Measurements from ENCODE around the gene RNF7. TPM values are rescaled to one million over a fixed set of nuclear protein-coding genes. Genes with fewer than 3 reads are reported as not detected.
"Not testable (repeated sequence)": the region's sequence is repeated elsewhere in the genome, so short reads cannot be mapped to it uniquely, and the experiment has no call there.

Gene RNF7
- total RNA-seq, 2 experiments from 2014 or later: 63.4 to 63.7 TPM

- ChIA-PET CTCF (no interaction called here), POLR2A (no interaction called here)
Measured at GRCh38 chr3:141728355-141728892, 9.7 kb upstream of the RNF7 start.

GRCh38 chr3:141729240-141729639 lies 8.9 kb upstream of the RNF7 start:
- ChIA-PET POLR2A (no interaction called here), CTCF (no interaction called here)

DNA sequence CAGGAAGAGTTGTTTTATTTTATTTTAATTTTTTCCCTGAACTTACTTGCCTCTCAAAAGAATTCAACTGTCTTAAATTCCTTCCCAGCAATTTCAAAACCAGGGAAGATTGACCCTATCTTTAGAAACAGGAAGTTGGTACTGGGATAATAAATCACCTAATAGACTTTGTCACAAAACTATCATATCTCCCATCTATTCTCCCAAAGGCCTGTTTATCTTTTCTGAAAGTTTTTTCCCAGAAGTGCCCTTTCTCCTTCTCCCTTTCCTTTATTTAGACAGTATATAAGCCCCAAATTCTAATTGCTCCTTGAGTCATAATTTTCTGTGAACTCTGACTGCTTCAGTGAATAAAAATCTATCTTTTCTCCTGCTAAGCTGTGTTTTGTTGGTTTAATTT lies 2.9 kb upstream of the RNF7 start:
- ChIA-PET POLR2A (no interaction called here), CTCF (no interaction called here)

DNA sequence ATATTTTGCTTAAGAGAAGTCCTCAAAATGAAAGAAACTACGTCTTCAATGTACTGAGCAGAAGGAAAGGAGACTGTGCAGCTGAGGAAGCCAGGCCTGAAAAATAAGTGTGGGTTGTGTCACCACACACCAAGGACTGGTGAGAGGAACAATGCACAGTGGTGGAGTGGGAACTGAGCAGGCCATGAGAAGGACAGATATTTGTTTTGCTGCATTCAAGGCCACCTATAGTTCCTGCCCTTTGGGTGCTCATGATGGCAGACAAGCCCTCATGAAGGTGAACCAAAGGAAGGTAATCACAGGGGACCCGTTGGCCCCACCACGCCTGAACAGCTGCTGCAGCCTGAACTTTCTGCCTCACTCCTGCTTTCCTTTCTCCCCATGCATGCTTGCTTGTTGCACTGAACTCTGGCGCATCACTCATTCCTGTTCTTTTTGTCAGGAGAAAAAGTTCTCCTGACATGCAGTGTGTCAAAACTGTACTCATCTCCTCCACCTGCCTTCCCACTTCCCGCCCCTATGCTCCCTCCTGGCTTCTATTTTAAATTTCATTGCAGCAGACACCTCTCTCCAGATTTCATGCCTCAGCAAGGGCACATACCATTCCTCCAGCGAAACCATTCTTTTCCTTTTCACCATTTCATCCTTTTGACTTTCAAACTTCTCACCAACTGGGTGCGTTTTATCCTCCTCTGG lies 2.2 kb upstream of the RNF7 start:
- POLR2A ChIA-PET: no interaction called here
- CTCF ChIA-PET: no interaction called here

DNA sequence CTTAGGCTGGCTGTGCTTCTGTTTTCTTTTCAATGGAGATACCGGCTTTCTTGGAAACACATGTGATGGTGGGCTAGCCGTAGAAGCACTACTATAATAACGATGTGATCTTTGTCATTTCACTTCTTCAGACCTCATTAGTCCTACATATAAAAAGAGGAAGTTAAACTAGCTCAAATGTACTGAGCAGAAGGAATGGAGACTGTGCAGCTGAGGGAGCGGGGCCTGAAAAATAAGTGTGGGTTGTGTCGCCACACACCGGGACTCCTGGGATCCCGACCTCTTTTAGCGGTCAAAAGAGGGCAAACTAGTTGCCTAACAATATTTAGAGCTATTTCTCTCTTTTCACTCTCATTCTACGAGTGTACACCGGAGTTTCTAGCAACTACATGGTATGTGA lies 1.0 kb upstream of the RNF7 start:
- ChIA-PET CTCF (no interaction called here), POLR2A (interaction anchor here (0.5 to 2.8 kb wide), 2 partner anchors 22 to 139 kb away, joined by 3 to 12 read pairs; partner anchors contain the start of gene ATP1B3)

DNA sequence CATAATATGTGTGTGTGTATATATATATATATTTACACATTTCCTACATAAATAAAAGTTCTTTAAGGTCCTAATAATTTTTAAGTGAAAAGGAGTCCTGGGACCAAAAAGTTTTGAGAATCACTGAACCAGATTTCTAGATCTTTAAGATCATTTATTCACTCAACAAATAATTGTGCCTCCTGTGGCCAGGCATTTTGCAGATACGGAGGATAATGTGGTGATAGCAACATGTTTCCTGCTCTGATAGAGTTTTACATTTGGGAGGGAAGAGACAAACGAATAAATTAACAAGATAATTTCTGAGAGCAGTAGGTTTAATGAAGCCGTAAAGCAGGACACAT lies 448 bp upstream of the RNF7 start:
- ChIA-PET POLR2A (interaction anchor here (1.1 to 2.8 kb wide), 4 partner anchors 59 to 176 kb away, joined by 6 to 23 read pairs (median 16); partner anchors contain the start of gene ATP1B3), CTCF (interaction anchor here (1.4 to 1.8 kb wide), 5 partner anchors 58 to 176 kb away, joined by 3 to 19 read pairs (median 9); no protein-coding TSS in a partner anchor)

DNA sequence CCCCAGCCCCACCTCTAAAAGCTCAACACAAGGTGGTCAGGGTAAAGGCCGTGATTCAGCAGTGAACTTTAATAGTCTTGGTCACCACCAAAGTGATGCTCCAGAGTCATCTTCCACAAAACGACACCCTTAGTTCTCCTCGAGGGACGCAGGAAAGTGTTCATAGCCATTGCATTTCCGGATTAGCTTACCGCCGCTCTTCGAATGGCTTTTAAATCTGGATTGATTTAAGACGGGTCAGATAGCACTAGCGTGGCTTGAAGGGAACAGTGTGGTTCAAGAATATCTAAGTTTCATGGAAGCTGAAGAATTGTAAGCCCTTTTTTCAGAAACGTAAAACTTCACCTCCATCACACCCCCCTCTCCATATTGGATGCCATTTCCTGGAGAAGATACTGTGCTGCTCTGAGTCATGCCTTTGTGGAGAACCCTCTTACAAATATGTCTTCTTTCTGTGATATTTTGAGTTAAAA lies 829 bp downstream of the RNF7 start:
- CTCF ChIA-PET: interaction anchor here (0.6 to 4.0 kb wide), 17 partner anchors 34 to 1262 kb away, joined by 3 to 26 read pairs (median 4); partner anchors contain the start of genes ATP1B3 and U2SURP
- POLR2A ChIA-PET: interaction anchor here (1.1 to 2.8 kb wide), 4 partner anchors 58 to 174 kb away, joined by 6 to 23 read pairs (median 16); partner anchors contain the start of gene ATP1B3

GRCh38 chr3:141739731-141740130 lies 1.6 kb downstream of the RNF7 start:
- CTCF ChIA-PET: interaction anchor here (1.5 to 4.0 kb wide), 2 partner anchors 11 to 135 kb away, joined by 3 to 26 read pairs; no protein-coding TSS in a partner anchor
- POLR2A ChIA-PET: interaction anchor here (0.6 to 2.8 kb wide), 3 partner anchors 57 to 505 kb away, joined by 5 to 20 read pairs (median 12); partner anchors contain the start of gene ATP1B3

- ChIA-PET POLR2A (interaction anchor here (0.6 to 1.5 kb wide), 3 partner anchors 57 to 505 kb away, joined by 3 to 5 read pairs (median 3); no protein-coding TSS in a partner anchor), CTCF (interaction anchor here (1.5 to 4.0 kb wide), 2 partner anchors 11 to 134 kb away, joined by 3 to 26 read pairs; no protein-coding TSS in a partner anchor)
Measured at GRCh38 chr3:141740349-141740748, 2.3 kb downstream of the RNF7 start.

DNA sequence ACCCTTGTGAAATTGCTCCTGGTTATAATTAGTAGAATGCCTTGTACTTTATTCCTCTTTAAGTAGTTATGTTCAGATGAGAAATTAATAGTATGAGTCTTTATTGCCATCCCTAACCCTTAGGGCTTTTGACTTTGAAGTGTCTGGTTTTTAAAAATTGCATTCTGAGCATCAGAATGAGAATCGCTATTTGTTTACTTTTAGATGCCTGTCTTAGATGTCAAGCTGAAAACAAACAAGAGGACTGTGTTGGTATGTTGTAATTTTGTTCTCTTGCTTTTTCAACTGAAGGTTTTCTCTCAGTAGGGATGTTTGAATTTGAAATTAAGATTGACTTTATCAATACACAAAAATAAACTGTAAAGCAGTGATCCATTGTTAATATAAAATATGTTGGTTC lies 5.2 kb downstream of the RNF7 start:
- CTCF ChIA-PET: no interaction called here
- POLR2A ChIA-PET: no interaction called here

- CTCF ChIA-PET: no interaction called here
- POLR2A ChIA-PET: no interaction called here
Measured at GRCh38 chr3:141746962-141747361, 8.9 kb downstream of the RNF7 start.

DNA sequence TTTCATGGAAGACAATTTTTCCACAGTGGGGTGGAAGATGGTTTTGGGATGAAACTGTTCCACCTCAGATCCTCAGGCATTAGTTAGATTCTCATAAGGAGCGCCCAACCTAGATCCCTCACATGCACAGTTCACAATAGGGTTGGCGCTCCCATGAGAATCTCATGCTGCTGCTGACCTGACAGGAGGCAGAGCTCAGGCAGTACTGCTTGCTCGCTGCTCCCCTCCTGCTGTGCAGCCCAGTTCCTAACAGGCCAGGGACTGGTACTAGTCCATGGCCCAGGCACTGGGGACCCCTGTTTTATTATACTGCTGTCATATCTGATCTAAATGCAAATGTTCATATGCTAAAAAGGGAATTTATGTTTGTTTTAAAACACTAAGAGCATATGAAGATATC lies 15.3 kb downstream of the RNF7 start:
- CTCF ChIA-PET: no interaction called here
- POLR2A ChIA-PET: no interaction called here

DNA sequence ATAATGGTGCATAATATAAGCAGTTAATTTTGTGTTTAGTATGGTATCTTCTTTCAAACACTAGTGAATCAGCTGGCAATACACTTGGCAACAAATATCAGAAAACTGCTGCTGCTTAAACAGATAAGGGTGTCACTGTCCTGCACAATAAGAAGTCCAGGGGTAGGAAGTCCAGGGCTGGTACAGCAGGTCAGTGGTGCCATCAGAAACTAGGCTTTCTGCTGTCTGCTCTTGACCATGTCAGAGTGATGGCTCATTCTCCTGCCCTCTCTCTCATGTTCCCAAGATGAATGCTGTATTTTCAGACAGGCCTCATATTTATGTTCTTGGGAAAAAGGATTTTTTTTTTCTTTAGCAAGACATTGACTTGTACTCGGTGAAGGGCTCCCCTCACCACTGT lies 15.9 kb downstream of the RNF7 start:
- CTCF ChIA-PET: no interaction called here
- POLR2A ChIA-PET: no interaction called here

GRCh38 chr3:141762552-141762951 lies 24.5 kb downstream of the RNF7 start:
- CTCF ChIA-PET, POLR2A ChIA-PET: not testable (repeated sequence)

DNA sequence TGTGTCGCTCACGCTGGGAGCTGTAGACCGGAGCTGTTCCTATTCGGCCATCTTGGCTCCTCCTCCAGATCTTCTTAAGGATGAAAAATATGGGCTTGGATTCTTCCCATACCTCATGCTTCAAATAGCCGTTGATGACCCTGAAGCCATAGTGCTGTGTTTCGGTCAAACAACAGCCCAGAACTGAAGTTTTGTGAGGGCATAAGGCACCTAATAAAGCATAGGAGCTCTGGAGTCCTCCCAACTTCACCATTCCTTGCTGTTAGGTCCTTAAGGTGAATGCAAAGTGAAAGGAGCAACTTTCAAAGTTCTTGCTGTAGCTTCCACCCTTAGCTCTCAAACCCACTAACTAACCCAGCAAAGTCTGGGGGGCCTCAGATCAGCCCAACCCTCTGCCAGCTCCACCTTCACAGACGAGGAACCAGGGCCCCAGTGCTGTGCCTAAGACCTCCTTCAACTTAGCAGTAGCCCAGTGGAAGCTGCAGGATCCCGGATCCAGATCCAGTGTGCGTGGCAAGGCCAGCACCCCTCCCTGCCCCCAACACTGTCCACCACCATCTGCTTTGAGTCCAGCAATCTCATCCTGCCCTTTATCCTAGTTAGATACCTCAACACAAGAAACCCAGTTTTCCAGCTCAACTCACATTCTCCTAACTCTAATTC lies 25.1 kb downstream of the RNF7 start, which contains the start of gene GRK7:
GRK7 (plus strand) TSS at position 321 of the 663 bp plus-strand sequence. CDS start 14,877 bp downstream, outside the sequence.
- CTCF ChIA-PET: no interaction called here

DNA sequence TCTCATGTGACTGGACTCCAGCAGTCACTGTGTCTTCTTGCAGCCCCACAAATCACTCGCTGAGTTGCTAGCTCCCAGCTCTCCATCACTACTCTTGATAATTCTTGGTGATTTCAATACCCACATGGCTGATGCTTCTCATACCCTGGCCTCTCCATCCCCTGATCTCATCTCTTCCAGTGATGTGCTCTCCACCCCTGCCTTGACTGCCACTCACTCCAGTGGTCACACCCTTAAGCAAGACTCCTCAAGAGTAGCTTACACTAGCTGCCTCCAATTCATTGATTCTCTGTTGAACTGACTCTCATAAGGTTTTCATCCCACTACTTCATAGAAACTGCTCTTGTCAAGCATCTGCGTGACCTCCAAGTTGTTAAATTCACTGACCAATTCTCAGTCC lies 25.9 kb downstream of the RNF7 start:
- POLR2A ChIA-PET: no interaction called here
- CTCF ChIA-PET: no interaction called here

More for the DNA sequence above, 25.1 kb downstream of the RNF7 start, which contains the start of gene GRK7:
- POLR2A ChIA-PET: no interaction called here

GRCh38 chr3:141764465-141764864 lies 26.4 kb downstream of the RNF7 start:
- POLR2A ChIA-PET: no interaction called here

DNA sequence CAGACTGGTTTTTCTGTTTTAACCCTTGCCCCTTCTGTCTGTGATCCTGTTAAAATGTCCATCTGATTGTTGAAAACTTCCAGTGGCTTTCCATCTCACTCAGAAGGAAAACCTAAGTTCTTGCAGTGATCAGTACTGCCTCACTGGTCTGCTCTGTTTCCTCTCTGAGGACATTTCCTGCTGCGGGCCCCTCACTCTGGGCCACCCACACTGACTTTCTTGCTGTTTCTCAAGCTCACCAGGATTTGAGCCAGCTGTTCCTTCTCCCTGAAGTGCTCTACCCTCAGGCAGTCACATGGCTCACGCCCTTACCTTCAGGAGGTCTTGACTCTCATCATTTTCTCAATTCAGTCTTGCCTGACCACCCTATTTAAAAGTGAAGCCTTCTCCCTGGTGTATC lies 26.9 kb downstream of the RNF7 start:
- CTCF ChIA-PET: no interaction called here
- POLR2A ChIA-PET: no interaction called here

More at GRCh38 chr3:141764465-141764864, 26.4 kb downstream of the RNF7 start:
- CTCF ChIA-PET: no interaction called here

- ChIA-PET CTCF (no interaction called here), POLR2A (interaction anchor here (0.5 kb wide), 1 partner anchor 79 kb away, joined by 3 read pairs; no protein-coding TSS in a partner anchor)
Measured at GRCh38 chr3:141767066-141767465, 29.0 kb downstream of the RNF7 start.

DNA sequence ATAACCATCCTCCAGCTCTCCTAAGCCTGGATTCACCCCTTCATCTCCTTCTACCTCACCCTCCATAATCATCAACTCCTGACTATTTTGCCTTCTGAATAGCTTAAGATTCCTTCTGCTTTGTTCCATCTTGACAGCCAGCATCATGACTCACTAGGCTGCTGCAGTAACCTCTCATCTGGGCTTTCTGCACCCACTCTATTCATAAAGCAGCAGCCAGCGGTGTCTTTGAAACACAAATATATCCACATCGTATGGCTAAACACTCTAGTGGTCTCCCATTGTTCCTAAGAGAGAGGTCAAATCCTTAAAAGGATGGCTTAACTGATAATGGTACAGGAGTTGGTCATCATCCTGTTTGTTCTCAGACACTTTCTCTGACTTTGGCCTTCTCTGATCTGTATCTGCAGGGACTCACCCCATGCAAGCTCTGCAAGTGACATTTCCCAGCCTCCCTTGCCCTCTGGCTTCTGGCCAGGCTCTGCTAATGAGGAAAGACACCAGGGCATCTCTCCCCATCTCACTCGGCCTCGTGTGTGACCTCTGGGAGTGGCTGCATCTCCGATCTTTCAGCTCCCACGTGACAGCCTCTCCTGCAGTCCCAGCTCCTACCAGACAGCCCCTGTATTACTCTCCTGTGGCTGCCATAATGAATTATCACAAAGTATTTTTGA lies 31.3 kb downstream of the RNF7 start:
- ChIA-PET CTCF (interaction anchor here (0.6 kb wide), 1 partner anchor 409 kb away, joined by 3 read pairs; no protein-coding TSS in a partner anchor), POLR2A (interaction anchor here (0.6 kb wide), 1 partner anchor 54 kb away, joined by 3 read pairs; no protein-coding TSS in a partner anchor)
